ENCODE measurements around the gene HAUS6. TPM values are rescaled to one million over a fixed set of nuclear protein-coding genes. Genes with fewer than 3 reads are reported as not detected.
A peak's percentile ranks its signal among the peaks of the same experiment; 100 is the strongest.

Gene HAUS6
- total and polyA plus RNA-seq, 7 donors, result 2.4 to 10.9 (median 4.5) TPM

- no peak for ATAC-seq
Measured at GRCh38 chr9:19146441-19147024, 43.8 kb upstream of the HAUS6 start.

GRCh38 chr9:19145881-19146280, 43.2 kb upstream of the HAUS6 start:
- ATAC-seq (no peak), DNase-seq (no peak)
- no peak overlapping the region for H3K4me3 ChIP-seq
- TF ChIP-seq, protein P1, sequence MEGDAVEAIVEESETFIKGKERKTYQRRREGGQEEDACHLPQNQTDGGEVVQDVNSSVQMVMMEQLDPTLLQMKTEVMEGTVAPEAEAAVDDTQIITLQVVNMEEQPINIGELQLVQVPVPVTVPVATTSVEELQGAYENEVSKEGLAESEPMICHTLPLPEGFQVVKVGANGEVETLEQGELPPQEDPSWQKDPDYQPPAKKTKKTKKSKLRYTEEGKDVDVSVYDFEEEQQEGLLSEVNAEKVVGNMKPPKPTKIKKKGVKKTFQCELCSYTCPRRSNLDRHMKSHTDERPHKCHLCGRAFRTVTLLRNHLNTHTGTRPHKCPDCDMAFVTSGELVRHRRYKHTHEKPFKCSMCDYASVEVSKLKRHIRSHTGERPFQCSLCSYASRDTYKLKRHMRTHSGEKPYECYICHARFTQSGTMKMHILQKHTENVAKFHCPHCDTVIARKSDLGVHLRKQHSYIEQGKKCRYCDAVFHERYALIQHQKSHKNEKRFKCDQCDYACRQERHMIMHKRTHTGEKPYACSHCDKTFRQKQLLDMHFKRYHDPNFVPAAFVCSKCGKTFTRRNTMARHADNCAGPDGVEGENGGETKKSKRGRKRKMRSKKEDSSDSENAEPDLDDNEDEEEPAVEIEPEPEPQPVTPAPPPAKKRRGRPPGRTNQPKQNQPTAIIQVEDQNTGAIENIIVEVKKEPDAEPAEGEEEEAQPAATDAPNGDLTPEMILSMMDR (IDR thresholded peaks at IDR 0.05), result no peak
- H3K4me1 ChIP-seq, result no peaks in the 10 kb centered on the region
- H3K9me3 ChIP-seq, result no peaks in the 10 kb centered on the region
- no peaks in the 10 kb centered on the region for H3K27me3 ChIP-seq (ENCODE audit: insufficient read depth in 3 of 3, low read length in 2 of 3)
- H3K27ac ChIP-seq, result no peak overlapping the region
- WGBS, 3 donors, result 79 to 81% (median 81%) methylated on average over 5 of the region's 5 CpGs
- intact Hi-C loops (cut with DNase I), result no loop called here
- H3K36me3 ChIP-seq (ENCODE audit: insufficient read depth in 1 of 2, low read depth in 1 of 2), result no peaks in the 10 kb centered on the region

More at GRCh38 chr9:19146441-19147024, 43.8 kb upstream of the HAUS6 start:
- TF ChIP-seq, protein P1 (IDR thresholded peaks at IDR 0.05), result no peak
- WGBS, 3 donors, result 75 to 88% (median 77%) methylated on average over 7 of the region's 7 CpGs
- Histone ChIP-seq H3K4me3 (no peak overlapping the region), H3K27ac (no peak overlapping the region), H3K9me3 (no peaks in the 10 kb centered on the region), H3K27me3 (ENCODE audit: insufficient read depth in 3 of 3, low read length in 2 of 3) (no peaks in the 10 kb centered on the region), H3K36me3 (ENCODE audit: insufficient read depth in 1 of 2, low read depth in 1 of 2) (no peaks in the 10 kb centered on the region), H3K4me1 (no peaks in the 10 kb centered on the region)
- DNase-seq, result peak in 1 of 2 donors; percentile 36
- intact Hi-C loops (cut with DNase I), result no loop called here

DNA sequence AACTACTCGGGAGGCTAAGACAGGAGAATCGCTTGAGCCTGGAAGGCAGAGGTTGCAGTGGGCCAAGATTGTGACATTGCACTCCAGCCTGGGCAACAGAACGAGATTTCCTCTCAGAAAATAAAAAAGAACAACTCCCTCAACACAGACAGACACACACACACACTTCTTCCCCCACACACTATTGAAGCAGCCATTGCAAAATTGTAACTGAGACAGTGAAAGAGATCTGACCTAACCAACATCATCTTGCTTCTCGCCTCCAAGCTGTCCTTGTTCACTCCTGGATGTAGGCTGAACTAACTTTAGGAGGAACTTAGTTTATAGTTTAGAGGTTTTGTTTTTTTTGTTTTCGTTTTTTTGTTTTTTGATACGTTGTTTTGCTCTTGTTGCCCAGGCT, 37.6 kb upstream of the HAUS6 start:
- WGBS, 3 donors, result 88 to 93% (median 92%) methylated on average over 6 of the region's 6 CpGs
- no peak overlapping the region for H3K27ac ChIP-seq

GRCh38 chr9:19138084-19138483, 35.4 kb upstream of the HAUS6 start:
- H3K4me1 ChIP-seq, result no peaks in the 10 kb centered on the region
- no peaks in the 10 kb centered on the region for H3K27me3 ChIP-seq (ENCODE audit: insufficient read depth in 3 of 3, low read length in 2 of 3)
- no peak overlapping the region for H3K27ac ChIP-seq
- TF ChIP-seq, protein P1 (IDR thresholded peaks at IDR 0.05), result no peak
- ATAC-seq (no peak), DNase-seq (no peak)
- intact Hi-C loops (cut with DNase I), result no loop called here
- no peaks in the 10 kb centered on the region for H3K9me3 ChIP-seq
- no peaks in the 10 kb centered on the region for H3K36me3 ChIP-seq (ENCODE audit: insufficient read depth in 1 of 2, low read depth in 1 of 2)
- no peak overlapping the region for H3K4me3 ChIP-seq
- 89 to 91% (median 90%) methylated on average over 1 of the region's 1 CpG for WGBS, 3 donors

More for the DNA sequence above, 37.6 kb upstream of the HAUS6 start:
- DNase-seq, result no peak
- Histone ChIP-seq H3K9me3 (no peaks in the 10 kb centered on the region), H3K27me3 (ENCODE audit: insufficient read depth in 3 of 3, low read length in 2 of 3) (no peaks in the 10 kb centered on the region), H3K4me3 (no peak overlapping the region), H3K36me3 (ENCODE audit: insufficient read depth in 1 of 2, low read depth in 1 of 2) (no peaks in the 10 kb centered on the region), H3K4me1 (no peaks in the 10 kb centered on the region)
- intact Hi-C loops (cut with DNase I), result no loop called here
- TF ChIP-seq, protein P1 (IDR thresholded peaks at IDR 0.05), result no peak
- ATAC-seq, result no peak

GRCh38 chr9:19137282-19137681, 34.6 kb upstream of the HAUS6 start:
- H3K4me1 ChIP-seq, result no peaks in the 10 kb centered on the region
- ATAC-seq, result no peak
- DNase-seq, result no peak
- H3K9me3 ChIP-seq, result no peaks in the 10 kb centered on the region
- TF ChIP-seq, protein P1 (IDR thresholded peaks at IDR 0.05), result no peak
- intact Hi-C loops (cut with DNase I), result no loop called here
- H3K27ac ChIP-seq, result no peak overlapping the region
- H3K36me3 ChIP-seq (ENCODE audit: insufficient read depth in 1 of 2, low read depth in 1 of 2), result no peaks in the 10 kb centered on the region
- 80 to 86% (median 80%) methylated on average over 1 of the region's 1 CpG for WGBS, 3 donors
- no peak overlapping the region for H3K4me3 ChIP-seq
- no peaks in the 10 kb centered on the region for H3K27me3 ChIP-seq (ENCODE audit: insufficient read depth in 3 of 3, low read length in 2 of 3)
